T-cell (primary cell): ENCODE measurements around the gene NBPF3. TPM values are rescaled to one million over a fixed set of nuclear protein-coding genes. Genes with fewer than 3 reads are reported as not detected.
A peak's percentile ranks its signal among the peaks of the same experiment; 100 is the strongest.
"Not testable (repeated sequence)": the region's sequence is repeated elsewhere in the genome, so short reads cannot be mapped to it uniquely, and the experiment has no call there.

ENCODE experiments used
- ATAC-seq, 4 experiments: fragments of 200-7000 bp in 3 of 4; fragments of 150-1000 bp in 1 of 4; cut with Tn5 transposase; replicated peaks in 1 of 4; 1 replicate in 3 of 4; 2 replicates in 1 of 4; pipeline ENCODE4 v1.10.0; 2021; ENCODE audit warnings: moderate library complexity in 3 of 4, mild to moderate bottlenecking in 2 of 4, moderate number of reproducible peaks in 1 of 4
- CTCF ChIA-PET, 2 donors: fragments of 300-600 bp; sonication (Branson Sonifier 250); formaldehyde crosslinking; loops; one replicate each; lab custom pipeline; 2022; ENCODE audit warnings: antibody characterized with exemption in 2 of 2; lab: Charles Lee
- POLR2A ChIA-PET, 2 donors: fragments of 300-600 bp; sonication (Branson Sonifier 250); formaldehyde crosslinking; loops; one replicate each; lab custom pipeline; 2022; ENCODE audit warnings: antibody characterized with exemption in 2 of 2; lab: Charles Lee
- DNase-seq, 35 experiments: peaks; one replicate each; pipeline versions ENCODE4 v3.0.0 to v3.0.0-alpha.2; 2013 to 2023
- H3K27ac ChIP-seq: one replicate; pipeline ENCODE4 v1.5.1; 2013; ENCODE audit warnings: low read length
- H3K27me3 ChIP-seq, 2 experiments: replicated peaks in 1 of 2; 1 replicate in 1 of 2; 2 replicates in 1 of 2; pipeline versions ENCODE4 v1.6.1 to v1.7.0; 2013; ENCODE audit warnings: low read length in 1 of 2, mixed read lengths in 1 of 2; ENCODE audit not compliant: control insufficient read depth in 2 of 2, insufficient read depth in 2 of 2; ENCODE audit errors: extremely low read depth in 1 of 2
- H3K36me3 ChIP-seq, 2 donors: 1 replicate in 1 of 2; 2 replicates in 1 of 2; pipeline versions ENCODE4 v1.6.1 to v1.7.0; 2013; ENCODE audit warnings: low read length in 1 of 2; ENCODE audit not compliant: control insufficient read depth in 2 of 2, insufficient read depth in 1 of 2; ENCODE audit errors: extremely low read depth in 1 of 2
- H3K4me1 ChIP-seq, 2 experiments: 1 replicate in 1 of 2; 2 replicates in 1 of 2; pipeline versions ENCODE4 v1.6.1 to v1.7.0; 2013; ENCODE audit warnings: low read length in 2 of 2, mixed read lengths in 1 of 2; ENCODE audit not compliant: insufficient read depth in 2 of 2, control insufficient read depth in 1 of 2; ENCODE audit errors: extremely low read depth in 1 of 2
- H3K4me3 ChIP-seq, 2 donors: 1 replicate in 1 of 2; 2 replicates in 1 of 2; pipeline versions ENCODE4 v1.5.1 to v1.7.0; 2013; ENCODE audit warnings: mild to moderate bottlenecking in 2 of 2, low read length in 1 of 2, moderate library complexity in 1 of 2; ENCODE audit not compliant: control insufficient read depth in 1 of 2; ENCODE audit errors: extremely low read depth in 1 of 2
- H3K9me3 ChIP-seq: 2 replicates; pipeline ENCODE4 v1.7.0; 2013
- H3K27ac Mint-ChIP-seq, 2 donors: one replicate each; pipeline ENCODE4 v1.8.0; 2020 to 2021; ENCODE audit warnings: mild to moderate bottlenecking in 2 of 2, mixed read lengths in 2 of 2
- H3K27me3 Mint-ChIP-seq, 2 donors: one replicate each; pipeline ENCODE4 v1.8.0; 2021 to 2022; ENCODE audit warnings: mixed read lengths in 2 of 2
- H3K36me3 Mint-ChIP-seq: one replicate; pipeline ENCODE4 v1.8.0; 2021; ENCODE audit warnings: mixed read lengths
- H3K4me1 Mint-ChIP-seq, 3 donors: one replicate each; pipeline ENCODE4 v1.8.0; 2020 to 2022; ENCODE audit warnings: mixed read lengths in 3 of 3, mild to moderate bottlenecking in 1 of 3
- H3K4me3 Mint-ChIP-seq, 3 donors: one replicate each; pipeline ENCODE4 v1.8.0; 2020 to 2022; ENCODE audit warnings: mild to moderate bottlenecking in 3 of 3, mixed read lengths in 3 of 3, moderate library complexity in 3 of 3
- H3K9me3 Mint-ChIP-seq, 3 donors: one replicate each; pipeline ENCODE4 v1.8.0; 2020 to 2022; ENCODE audit warnings: mixed read lengths in 3 of 3
- WGBS: methylation state at CpG from one replicate; pipeline ENCODE4 v1.1.5; 2013; ENCODE audit warnings: missing lambda C conversion rate; ENCODE audit not compliant: insufficient coverage; 5-methylcytosine and 5-hydroxymethylcytosine counted together
- total RNA-seq, 35 experiments: library from RNA in 6 of 35; stranded (reverse) in 6 of 35; fragments of 120-200 nt in 1 of 35; gene quantifications; one replicate each; pipeline versions ENCODE4 v1.2.1 to v1.2.4 and lab custom pipeline; 2013 to 2026

Gene NBPF3
- total RNA-seq, 5 donors from 2014 or later (not counting 1 experiment from before 2014, with no cell fraction given): 8.3 to 17.9 (median 16.3) TPM

DNA sequence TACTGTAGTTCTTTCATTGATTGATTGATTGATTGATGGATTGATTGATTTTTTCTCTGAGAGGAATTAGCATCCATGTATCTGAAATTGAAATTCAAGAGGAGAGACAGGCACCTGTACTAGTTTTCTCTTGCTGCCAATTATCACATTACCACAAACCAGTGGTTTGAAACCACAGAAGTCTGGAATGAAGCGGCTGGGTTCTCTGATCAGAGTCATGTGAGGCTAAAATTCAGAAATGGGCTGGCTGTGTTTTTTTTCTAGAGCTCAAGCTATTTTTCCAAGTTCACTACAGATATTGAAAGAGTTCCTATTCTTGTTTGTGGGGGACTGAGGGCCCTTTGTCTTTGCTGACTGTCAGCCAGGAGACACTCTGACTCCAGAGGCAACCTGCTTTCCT lies 10.0 kb downstream of the NBPF3 start:
- ChIA-PET POLR2A (no interaction called here), CTCF (no interaction called here)
- no peak overlapping the region for H3K27ac Mint-ChIP-seq
- H3K9me3 Mint-ChIP-seq: no peaks in the 10 kb centered on the region
- no peak for ATAC-seq
- peaks cover 0 to 1% of the 10 kb centered on the region in 2 experiments for H3K27me3 ChIP-seq
- H3K4me3 ChIP-seq: no peak overlapping the region
- H3K9me3 ChIP-seq: no peaks in the 10 kb centered on the region
- no CpG with 5 or more reads among the region's 1 CpG for WGBS
- peaks cover 21 to 30% (median 21%) of the 10 kb centered on the region in 3 donors for H3K4me1 Mint-ChIP-seq
- peaks cover 0 to 3% of the 10 kb centered on the region in 2 donors for H3K36me3 ChIP-seq
- H3K4me3 Mint-ChIP-seq: no peak overlapping the region
- H3K4me1 ChIP-seq: no peaks in the 10 kb centered on the region
- H3K27me3 Mint-ChIP-seq: no peaks in the 10 kb centered on the region
- peaks cover 60% of the 10 kb centered on the region for H3K36me3 Mint-ChIP-seq
- H3K27ac ChIP-seq: no peak overlapping the region
- no peak for DNase-seq

DNA sequence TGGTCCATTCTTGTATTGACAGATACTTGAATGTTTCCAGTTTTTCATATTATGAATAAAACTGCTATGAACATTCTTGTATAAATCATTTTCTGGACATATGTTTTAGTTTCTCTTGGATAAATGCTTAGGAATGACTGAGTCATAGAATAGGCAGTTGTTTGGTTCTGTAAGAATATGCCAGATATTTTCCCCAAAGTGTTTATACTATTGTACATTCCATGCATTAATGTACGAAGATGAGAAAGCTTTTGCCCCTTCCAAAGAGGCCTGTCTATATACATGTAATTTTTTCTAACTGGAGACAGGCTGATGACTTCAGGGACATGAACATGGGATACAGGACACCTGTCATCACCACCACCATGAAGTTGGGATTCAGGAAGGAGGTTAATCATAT lies 11.3 kb downstream of the NBPF3 start:
- ATAC-seq (no peak), DNase-seq (no peak)
- Mint-ChIP-seq H3K9me3 (no peaks in the 10 kb centered on the region), H3K36me3 (peaks cover 50% of the 10 kb centered on the region), H3K4me3 (no peak overlapping the region), H3K27ac (no peak overlapping the region), H3K27me3 (no peaks in the 10 kb centered on the region), H3K4me1 (peaks cover 17 to 25% (median 19%) of the 10 kb centered on the region in 3 donors)
- Histone ChIP-seq H3K27ac (no peak overlapping the region), H3K4me3 (no peak overlapping the region), H3K27me3 (no peaks in the 10 kb centered on the region), H3K9me3 (no peaks in the 10 kb centered on the region), H3K4me1 (no peaks in the 10 kb centered on the region), H3K36me3 (no peaks in the 10 kb centered on the region)
- WGBS: no CpG with 5 or more reads among the region's 1 CpG
- POLR2A ChIA-PET: no interaction called here
- CTCF ChIA-PET: no interaction called here

DNA sequence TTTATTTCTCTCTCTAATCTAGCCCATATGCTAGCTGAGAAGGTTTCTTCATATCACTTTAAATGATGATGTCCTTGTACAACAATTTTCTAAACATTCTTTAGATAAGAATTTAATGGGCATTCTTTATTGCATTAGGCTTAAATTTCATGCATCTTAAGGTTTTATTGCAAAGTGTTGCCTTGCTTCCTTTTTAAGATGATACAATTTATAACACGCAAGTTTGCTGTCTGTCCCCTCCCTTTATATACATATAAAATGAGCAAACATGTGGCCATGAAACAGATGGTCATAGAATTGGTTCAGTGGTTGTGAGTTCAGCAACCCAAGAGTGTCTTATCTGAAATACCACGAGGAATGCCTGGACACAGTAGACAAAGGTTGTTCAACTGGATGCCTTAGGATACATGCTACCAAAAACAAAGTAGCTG lies 12.1 kb downstream of the NBPF3 start:
- H3K4me1 ChIP-seq: no peaks in the 10 kb centered on the region
- Mint-ChIP-seq H3K9me3 (no peaks in the 10 kb centered on the region), H3K36me3 (peaks cover 45% of the 10 kb centered on the region), H3K4me3 (no peak overlapping the region), H3K27ac (no peak overlapping the region), H3K4me1 (peaks cover 17 to 20% (median 17%) of the 10 kb centered on the region in 3 donors), H3K27me3 (no peaks in the 10 kb centered on the region)
- no CpG with 5 or more reads among the region's 2 CpGs for WGBS
- no peaks in the 10 kb centered on the region for H3K36me3 ChIP-seq
- H3K27ac ChIP-seq: no peak overlapping the region
- H3K4me3 ChIP-seq: no peak overlapping the region
- H3K9me3 ChIP-seq: no peaks in the 10 kb centered on the region
- DNase-seq: no peak
- CTCF ChIA-PET: no interaction called here
- ATAC-seq: no peak
- no peaks in the 10 kb centered on the region for H3K27me3 ChIP-seq
- POLR2A ChIA-PET: no interaction called here

DNA sequence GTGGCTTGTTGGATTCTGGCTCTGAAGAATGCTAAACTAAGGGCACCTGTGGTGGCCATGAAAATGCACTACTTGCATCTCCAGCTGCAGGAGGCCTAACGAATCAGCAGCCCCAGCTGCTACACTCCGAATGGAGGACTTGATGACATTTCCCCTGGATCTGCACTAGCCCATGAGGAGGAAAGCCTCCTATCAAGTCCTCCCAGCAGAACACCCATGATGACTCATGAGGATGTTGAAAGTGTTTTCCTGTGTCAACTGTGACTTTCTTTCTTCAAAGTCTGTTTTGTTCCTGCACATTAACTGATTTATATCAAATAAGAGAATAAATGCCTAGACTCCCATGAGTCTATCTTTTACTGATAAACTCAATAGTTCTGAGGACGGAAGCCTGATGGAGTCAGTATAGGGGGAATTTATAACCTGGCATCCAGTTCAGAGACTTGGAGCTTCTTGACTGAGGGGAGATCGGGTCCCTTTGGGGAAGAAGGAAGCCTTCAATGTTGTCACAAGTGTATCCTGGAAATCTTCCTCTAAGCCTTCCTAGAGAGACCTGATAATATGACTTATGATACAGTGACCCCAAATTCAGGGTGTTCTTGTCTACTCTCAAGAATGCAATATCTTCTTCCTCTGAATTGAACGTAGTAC lies 14.2 kb downstream of the NBPF3 start:
- H3K9me3 ChIP-seq, DNase-seq, CTCF ChIA-PET, H3K27ac ChIP-seq, H3K4me1 ChIP-seq, H3K4me3 ChIP-seq, H3K27me3 ChIP-seq, H3K9me3 Mint-ChIP-seq, H3K27me3 Mint-ChIP-seq, ATAC-seq, H3K36me3 ChIP-seq, H3K4me3 Mint-ChIP-seq, POLR2A ChIA-PET: not testable (repeated sequence)
- Mint-ChIP-seq H3K36me3 (peaks cover 29% of the 10 kb centered on the region), H3K4me1 (peaks cover 17 to 20% (median 17%) of the 10 kb centered on the region in 3 donors), H3K27ac (peak overlapping the region in 1 of 2 donors; percentile 58)
- 50% methylated on average over 1 of the region's 5 CpGs for WGBS

DNA sequence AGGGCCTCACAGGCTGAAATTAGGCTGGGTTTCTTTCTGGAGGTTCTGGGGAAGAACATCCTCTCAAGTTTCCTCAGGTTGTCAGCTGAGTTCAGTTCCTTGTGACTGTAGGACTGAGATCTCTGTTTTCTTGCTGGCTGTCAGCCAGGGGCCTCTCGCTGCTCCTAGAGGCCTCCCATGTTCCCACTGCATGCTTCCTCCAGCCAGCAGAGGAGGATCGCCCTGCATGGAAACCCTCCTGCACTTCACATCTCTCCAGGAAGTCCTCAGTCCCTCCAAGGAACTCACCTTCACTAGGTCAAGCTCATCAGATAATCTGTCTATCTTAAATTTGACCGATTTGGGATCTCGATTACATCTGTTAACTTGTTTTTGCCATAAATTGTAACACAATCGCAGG lies 15.0 kb downstream of the NBPF3 start:
- H3K4me3 Mint-ChIP-seq, H3K27me3 Mint-ChIP-seq, ATAC-seq, H3K27ac Mint-ChIP-seq, H3K27me3 ChIP-seq, H3K9me3 ChIP-seq, POLR2A ChIA-PET, H3K36me3 ChIP-seq, DNase-seq, H3K27ac ChIP-seq, CTCF ChIA-PET, H3K4me1 ChIP-seq, H3K9me3 Mint-ChIP-seq, H3K4me3 ChIP-seq: not testable (repeated sequence)
- H3K36me3 Mint-ChIP-seq: peaks cover 25% of the 10 kb centered on the region
- WGBS: no CpG with 5 or more reads among the region's 5 CpGs
- H3K4me1 Mint-ChIP-seq: peaks cover 13 to 16% (median 14%) of the 10 kb centered on the region in 3 donors

DNA sequence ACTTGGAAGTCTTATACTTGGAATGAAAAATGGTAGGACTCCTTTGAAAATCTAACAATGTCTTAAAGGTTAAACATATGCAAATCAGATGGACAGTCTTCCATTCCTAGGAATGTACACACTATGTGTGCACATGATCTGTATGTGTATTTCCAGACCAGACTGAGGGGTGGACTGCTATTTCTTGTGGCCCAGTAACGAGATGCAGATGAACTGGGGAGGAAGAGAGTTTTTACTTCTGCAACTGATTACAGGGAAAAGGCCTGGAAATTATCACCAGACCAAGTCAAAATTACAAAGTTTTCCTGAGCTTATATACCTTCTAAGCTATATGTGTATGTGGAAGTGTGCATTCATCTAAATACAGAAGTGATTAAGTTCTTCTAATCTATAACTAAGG lies 17.7 kb downstream of the NBPF3 start:
- Histone ChIP-seq H3K27ac (no peak overlapping the region), H3K4me3 (no peak overlapping the region), H3K9me3 (no peaks in the 10 kb centered on the region), H3K36me3 (no peaks in the 10 kb centered on the region), H3K27me3 (no peaks in the 10 kb centered on the region), H3K4me1 (no peaks in the 10 kb centered on the region)
- ATAC-seq (no peak), DNase-seq (no peak)
- CTCF ChIA-PET: no interaction called here
- no peaks in the 10 kb centered on the region for H3K9me3 Mint-ChIP-seq
- peaks cover 8 to 9% (median 8%) of the 10 kb centered on the region in 3 donors for H3K4me1 Mint-ChIP-seq
- no peak overlapping the region for H3K27ac Mint-ChIP-seq
- peaks cover 12% of the 10 kb centered on the region for H3K36me3 Mint-ChIP-seq
- POLR2A ChIA-PET: no interaction called here
- H3K4me3 Mint-ChIP-seq: no peak overlapping the region
- H3K27me3 Mint-ChIP-seq: no peaks in the 10 kb centered on the region
- no CpG with 5 or more reads among the region's 1 CpG for whole genome bisulfite sequencing

DNA sequence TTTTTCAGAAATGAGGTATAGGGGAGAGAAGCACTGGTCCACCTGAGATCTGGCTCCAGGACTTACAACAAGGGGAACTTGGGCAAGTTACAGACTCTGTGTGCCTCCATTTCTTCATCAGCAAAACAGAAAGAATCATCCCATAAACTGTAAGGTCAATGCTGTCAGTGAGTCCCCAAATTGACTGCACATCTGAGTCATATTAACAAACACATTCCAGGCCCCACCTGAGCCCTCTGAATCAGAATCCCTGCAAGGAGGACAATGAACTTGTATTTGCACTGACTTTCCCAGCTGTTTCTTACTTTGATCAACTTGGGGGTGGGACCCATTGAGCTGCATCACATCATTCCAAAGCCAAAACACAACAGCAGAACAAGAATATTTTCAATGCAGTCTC lies 25.2 kb downstream of the NBPF3 start:
- H3K4me3 ChIP-seq, H3K27me3 ChIP-seq, H3K4me1 ChIP-seq, H3K27ac Mint-ChIP-seq, H3K9me3 Mint-ChIP-seq, H3K36me3 ChIP-seq, H3K27me3 Mint-ChIP-seq, H3K9me3 ChIP-seq, H3K27ac ChIP-seq, H3K4me1 Mint-ChIP-seq, POLR2A ChIA-PET, H3K4me3 Mint-ChIP-seq, ATAC-seq, CTCF ChIA-PET, DNase-seq: not testable (repeated sequence)
- H3K36me3 Mint-ChIP-seq: peaks cover 11% of the 10 kb centered on the region
